ENCODE results near the gene SYTL2.
"Not testable (repeated sequence)": the region's sequence is repeated elsewhere in the genome, so short reads cannot be mapped to it uniquely, and the experiment has no call there.

Gene SYTL2

DNA sequence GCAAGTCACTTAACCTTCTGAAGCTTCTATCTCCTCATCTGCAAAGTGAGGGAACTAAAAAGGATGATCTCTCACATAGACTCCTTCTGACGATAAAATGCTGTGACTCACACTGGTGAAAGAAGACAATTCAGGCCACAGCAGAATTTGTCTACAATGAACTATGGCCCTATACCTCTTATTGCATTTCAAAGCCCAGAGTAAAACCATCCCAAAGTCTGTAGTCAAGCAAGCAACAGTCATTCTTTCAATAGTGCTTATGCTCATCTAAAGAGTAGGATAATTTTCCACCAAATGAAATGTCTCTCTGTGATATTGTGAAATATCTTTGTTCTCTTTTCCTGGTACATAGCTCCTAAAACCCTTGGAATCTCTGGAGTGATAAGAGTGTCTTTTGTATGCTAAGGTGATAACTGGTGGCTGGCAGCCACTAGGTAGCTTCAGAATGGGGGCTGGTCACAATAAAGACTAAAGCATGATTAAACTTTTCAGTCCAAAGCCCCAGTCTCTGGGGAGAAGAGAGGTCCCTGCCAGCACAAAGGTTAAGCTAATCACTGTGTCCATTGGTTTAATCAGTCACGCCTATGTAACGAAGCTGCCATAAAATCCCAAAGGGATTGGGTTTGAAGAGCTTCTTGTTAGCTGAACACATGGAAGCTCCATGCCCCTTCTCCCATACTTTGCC, 30.8 kb downstream of the SYTL2 start:
- Histone ChIP-seq H3K27ac (ENCODE audit: low read length) (no peak overlapping the region), H3K36me3 (replicated peaks; ENCODE audit: low read depth, low read length) (no peaks in the 10 kb centered on the region), H3K79me2 (ENCODE audit: low read length) (no peaks in the 10 kb centered on the region), H4K20me1 (ENCODE audit: insufficient read depth, low read length) (no peaks in the 10 kb centered on the region), H2AFZ (ENCODE audit: low read depth, low read length) (no peak overlapping the region), H3K9me3 (ENCODE audit: insufficient read depth, low read length) (no peaks in the 10 kb centered on the region), H3K4me1 (ENCODE audit: low read length) (peaks cover 22% of the 10 kb centered on the region), H3K4me2 (ENCODE audit: low read length) (0 out of 2 replicates have a peak overlapping the region, but pooled peaks have one; percentile 20), H3K27me3 (ENCODE audit: low read depth, low read length) (peaks cover 6% of the 10 kb centered on the region; the same call in 1 of the 2 replicates), H3K9ac (ENCODE audit: low read length) (no peak overlapping the region), H3K4me3 (ENCODE audit: low read length) (no peak overlapping the region)
- TF ChIP-seq, protein P1, sequence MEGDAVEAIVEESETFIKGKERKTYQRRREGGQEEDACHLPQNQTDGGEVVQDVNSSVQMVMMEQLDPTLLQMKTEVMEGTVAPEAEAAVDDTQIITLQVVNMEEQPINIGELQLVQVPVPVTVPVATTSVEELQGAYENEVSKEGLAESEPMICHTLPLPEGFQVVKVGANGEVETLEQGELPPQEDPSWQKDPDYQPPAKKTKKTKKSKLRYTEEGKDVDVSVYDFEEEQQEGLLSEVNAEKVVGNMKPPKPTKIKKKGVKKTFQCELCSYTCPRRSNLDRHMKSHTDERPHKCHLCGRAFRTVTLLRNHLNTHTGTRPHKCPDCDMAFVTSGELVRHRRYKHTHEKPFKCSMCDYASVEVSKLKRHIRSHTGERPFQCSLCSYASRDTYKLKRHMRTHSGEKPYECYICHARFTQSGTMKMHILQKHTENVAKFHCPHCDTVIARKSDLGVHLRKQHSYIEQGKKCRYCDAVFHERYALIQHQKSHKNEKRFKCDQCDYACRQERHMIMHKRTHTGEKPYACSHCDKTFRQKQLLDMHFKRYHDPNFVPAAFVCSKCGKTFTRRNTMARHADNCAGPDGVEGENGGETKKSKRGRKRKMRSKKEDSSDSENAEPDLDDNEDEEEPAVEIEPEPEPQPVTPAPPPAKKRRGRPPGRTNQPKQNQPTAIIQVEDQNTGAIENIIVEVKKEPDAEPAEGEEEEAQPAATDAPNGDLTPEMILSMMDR (IDR thresholded peaks at IDR 0.05; ENCODE audit: low read depth, low read length) = no peak
- no peak for TF ChIP-seq EZH2phosphoT487 (IDR thresholded peaks at IDR 0.05; ENCODE audit: low read depth)

DNA sequence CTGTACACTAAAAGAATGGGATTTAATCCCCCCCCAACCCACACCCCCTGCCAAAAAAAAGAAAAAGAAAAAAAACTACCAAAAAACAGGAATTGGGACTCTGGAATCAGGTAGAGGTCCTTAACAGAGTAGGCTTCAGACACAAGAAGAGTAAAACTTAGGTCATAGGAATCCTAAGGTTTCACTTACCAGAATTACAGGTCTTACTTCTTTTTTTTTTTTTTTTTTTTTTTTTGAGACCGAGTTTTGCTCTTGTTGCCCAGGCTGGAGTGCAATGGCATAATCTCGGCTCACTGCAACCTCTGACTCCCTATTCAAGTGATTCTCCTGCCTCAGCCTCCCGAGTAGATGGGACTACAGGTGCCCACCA, 33.4 kb downstream of the SYTL2 start:
- H3K4me2 ChIP-seq (ENCODE audit: low read length); H4K20me1 ChIP-seq (ENCODE audit: insufficient read depth, low read length); H3K4me3 ChIP-seq (ENCODE audit: low read length); H3K36me3 ChIP-seq (replicated peaks; ENCODE audit: low read depth, low read length); H2AFZ ChIP-seq (ENCODE audit: low read depth, low read length); H3K27ac ChIP-seq (ENCODE audit: low read length); H3K79me2 ChIP-seq (ENCODE audit: low read length); H3K27me3 ChIP-seq (ENCODE audit: low read depth, low read length); H3K9me3 ChIP-seq (ENCODE audit: insufficient read depth, low read length); H3K9ac ChIP-seq (ENCODE audit: low read length): not testable (repeated sequence)
- peaks cover 26% of the 10 kb centered on the region for H3K4me1 ChIP-seq (ENCODE audit: low read length)

DNA sequence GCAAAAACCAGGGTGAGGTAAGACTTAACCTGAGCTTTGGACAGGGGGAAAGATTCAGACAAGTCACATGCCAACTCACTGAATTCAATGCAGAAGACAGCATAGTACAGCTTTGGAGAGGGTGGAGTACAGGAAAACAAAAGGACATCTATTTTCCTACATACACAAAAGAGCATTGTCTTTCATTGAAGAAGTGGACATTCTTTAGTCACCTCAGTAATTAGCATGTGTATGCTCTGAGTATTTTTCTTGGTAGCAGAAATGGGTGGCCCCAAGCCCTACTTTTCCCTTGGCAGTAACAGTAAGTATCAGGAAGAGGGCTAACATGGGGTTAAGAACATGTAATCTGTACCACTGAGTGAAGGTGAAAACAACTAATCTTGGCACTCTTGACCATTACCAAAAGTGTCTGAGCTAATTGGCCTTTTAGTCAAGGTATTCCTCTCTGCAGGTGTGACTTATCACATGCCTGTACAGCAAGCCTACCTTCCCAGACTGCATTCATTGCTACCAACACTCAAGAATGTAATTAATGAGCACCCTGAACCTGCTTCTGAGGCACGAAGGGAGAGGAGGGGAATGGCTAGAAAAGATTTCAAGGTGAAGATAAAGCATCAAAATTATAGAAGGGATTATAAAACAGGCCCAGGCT, 33.9 kb downstream of the SYTL2 start:
- Histone ChIP-seq H2AFZ (ENCODE audit: low read depth, low read length) (no peak overlapping the region), H3K9ac (ENCODE audit: low read length) (no peak overlapping the region), H4K20me1 (ENCODE audit: insufficient read depth, low read length) (no peaks in the 10 kb centered on the region), H3K4me2 (ENCODE audit: low read length) (no peak overlapping the region), H3K27ac (ENCODE audit: low read length) (no peak overlapping the region), H3K27me3 (ENCODE audit: low read depth, low read length) (no peaks in the 10 kb centered on the region), H3K9me3 (ENCODE audit: insufficient read depth, low read length) (no peaks in the 10 kb centered on the region), H3K4me1 (ENCODE audit: low read length) (peaks cover 25% of the 10 kb centered on the region), H3K79me2 (ENCODE audit: low read length) (no peaks in the 10 kb centered on the region), H3K36me3 (replicated peaks; ENCODE audit: low read depth, low read length) (no peaks in the 10 kb centered on the region), H3K4me3 (ENCODE audit: low read length) (no peak overlapping the region)
- TF ChIP-seq EZH2phosphoT487 (IDR thresholded peaks at IDR 0.05; ENCODE audit: low read depth) = no peak
- TF ChIP-seq, protein P1 (IDR thresholded peaks at IDR 0.05; ENCODE audit: low read depth, low read length) = no peak

DNA sequence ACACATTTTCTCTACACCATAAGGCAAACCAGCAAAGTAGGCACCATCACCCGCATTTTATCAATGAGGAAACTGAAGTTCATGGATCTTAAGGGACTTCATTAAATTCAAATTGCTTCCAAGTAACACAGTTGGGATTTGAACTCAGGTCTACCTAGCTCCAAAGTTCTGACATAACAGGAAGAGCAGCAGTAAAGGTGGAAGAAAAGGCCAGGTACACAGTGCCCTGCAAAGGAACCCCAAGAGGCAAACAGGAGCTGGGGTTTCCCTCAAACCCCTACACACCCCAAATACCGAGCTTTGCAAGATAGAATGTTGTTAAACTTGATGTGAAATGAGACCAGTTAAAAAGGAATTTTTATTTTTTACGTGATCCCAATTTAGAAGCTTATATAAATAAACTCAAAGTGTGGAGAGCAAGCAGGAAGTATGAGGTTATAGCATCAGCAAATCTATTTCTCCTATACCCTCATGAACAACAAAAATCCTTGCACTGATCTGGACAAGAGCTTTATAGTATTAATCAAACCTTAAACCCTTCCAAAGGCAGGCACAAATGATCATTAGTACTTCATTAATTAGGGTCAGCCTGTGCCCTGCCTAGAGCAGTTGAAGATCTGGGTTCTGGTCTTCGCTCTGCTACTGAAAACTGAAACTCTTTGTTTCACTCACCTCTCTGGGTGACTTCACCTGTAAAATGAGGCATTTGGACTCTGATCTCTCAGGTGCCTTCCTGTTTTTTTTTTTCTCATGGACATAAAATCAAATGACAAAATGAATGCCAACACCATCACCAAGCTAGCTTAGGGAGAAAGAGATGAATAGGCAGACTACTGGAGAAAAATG, 36.5 kb downstream of the SYTL2 start:
- H3K4me2 ChIP-seq (ENCODE audit: low read length) = peak overlapping the region; percentile 35
- H2AFZ ChIP-seq (ENCODE audit: low read depth, low read length) = no peak overlapping the region
- H3K9me3 ChIP-seq (ENCODE audit: insufficient read depth, low read length) = no peaks in the 10 kb centered on the region
- TF ChIP-seq, protein P1 (IDR thresholded peaks at IDR 0.05; ENCODE audit: low read depth, low read length) = no peak
- no peak for TF ChIP-seq EZH2phosphoT487 (IDR thresholded peaks at IDR 0.05; ENCODE audit: low read depth)
- no peaks in the 10 kb centered on the region for H3K79me2 ChIP-seq (ENCODE audit: low read length)
- H3K36me3 ChIP-seq (replicated peaks; ENCODE audit: low read depth, low read length) = no peaks in the 10 kb centered on the region
- no peaks in the 10 kb centered on the region for H4K20me1 ChIP-seq (ENCODE audit: insufficient read depth, low read length)
- peaks cover 11% of the 10 kb centered on the region for H3K4me1 ChIP-seq (ENCODE audit: low read length)
- H3K4me3 ChIP-seq (ENCODE audit: low read length) = no peak overlapping the region
- no peak overlapping the region for H3K9ac ChIP-seq (ENCODE audit: low read length)
- H3K27ac ChIP-seq (ENCODE audit: low read length) = no peak overlapping the region
- no peaks in the 10 kb centered on the region for H3K27me3 ChIP-seq (ENCODE audit: low read depth, low read length)

Data from OCI-LY3 (cell line).